Measurements from ENCODE around the gene TADA3. TPM values are rescaled to one million over a fixed set of nuclear protein-coding genes. Genes with fewer than 3 reads are reported as not detected.

TADA3 gene
- total RNA-seq, 1 donor from 2014 or later: 69.6 TPM

DNA sequence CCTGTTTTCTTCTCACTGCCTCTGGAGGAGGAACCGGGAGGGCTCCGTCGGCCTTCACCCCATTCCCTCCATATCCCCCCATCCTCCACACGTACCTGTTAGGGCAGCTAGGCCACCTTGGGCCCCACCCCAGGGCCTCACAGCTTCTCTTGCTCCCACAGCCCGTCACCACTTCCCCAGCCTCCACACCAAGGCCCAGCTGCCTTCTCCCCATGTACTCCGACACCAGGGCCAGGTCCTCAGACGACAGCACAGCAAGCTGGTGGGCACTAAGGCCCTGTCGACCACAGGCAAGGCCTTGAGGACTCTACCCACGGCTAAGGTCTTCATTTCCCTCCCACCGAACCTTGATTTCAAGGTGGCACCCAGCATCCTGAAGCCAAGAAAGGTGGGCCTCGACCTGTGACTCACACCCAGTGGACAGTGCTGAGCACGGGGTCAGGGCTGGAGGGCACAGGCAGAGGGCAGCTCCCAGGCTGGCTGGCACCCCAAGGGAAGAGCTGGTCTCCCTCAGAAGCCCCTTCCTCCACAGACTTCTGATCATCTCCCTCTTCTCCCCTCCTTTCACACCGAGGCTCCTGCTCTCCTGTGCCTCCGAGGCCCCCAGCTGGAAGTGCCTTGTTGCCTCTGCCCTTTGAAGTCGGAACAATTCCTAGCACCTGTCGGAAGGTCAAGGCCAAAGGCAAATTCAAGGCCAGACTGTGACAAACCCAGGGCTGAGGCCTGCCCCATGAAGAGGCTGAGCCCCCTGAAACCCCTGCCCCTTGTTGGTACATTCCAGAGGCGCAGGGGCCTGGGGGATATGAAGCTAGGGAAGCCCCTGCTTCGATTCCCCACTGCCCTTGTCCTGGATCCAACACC lies 42.5 kb upstream of the TADA3 start:
- DNase-seq (ENCODE audit: low spot score): no peak
- Mint-ChIP-seq H3K9me3 (ENCODE audit: low read depth) (no peaks in the 10 kb centered on the region), H3K27me3 (ENCODE audit: low read depth) (no peaks in the 10 kb centered on the region), H3K4me3 (ENCODE audit: unreplicated experiment) (no peak overlapping the region), H3K36me3 (ENCODE audit: low read depth) (peaks cover 16% of the 10 kb centered on the region), H3K4me1 (ENCODE audit: low read depth) (no peaks in the 10 kb centered on the region), H3K27ac (ENCODE audit: unreplicated experiment) (no peak overlapping the region)
- TF ChIP-seq, protein P1, sequence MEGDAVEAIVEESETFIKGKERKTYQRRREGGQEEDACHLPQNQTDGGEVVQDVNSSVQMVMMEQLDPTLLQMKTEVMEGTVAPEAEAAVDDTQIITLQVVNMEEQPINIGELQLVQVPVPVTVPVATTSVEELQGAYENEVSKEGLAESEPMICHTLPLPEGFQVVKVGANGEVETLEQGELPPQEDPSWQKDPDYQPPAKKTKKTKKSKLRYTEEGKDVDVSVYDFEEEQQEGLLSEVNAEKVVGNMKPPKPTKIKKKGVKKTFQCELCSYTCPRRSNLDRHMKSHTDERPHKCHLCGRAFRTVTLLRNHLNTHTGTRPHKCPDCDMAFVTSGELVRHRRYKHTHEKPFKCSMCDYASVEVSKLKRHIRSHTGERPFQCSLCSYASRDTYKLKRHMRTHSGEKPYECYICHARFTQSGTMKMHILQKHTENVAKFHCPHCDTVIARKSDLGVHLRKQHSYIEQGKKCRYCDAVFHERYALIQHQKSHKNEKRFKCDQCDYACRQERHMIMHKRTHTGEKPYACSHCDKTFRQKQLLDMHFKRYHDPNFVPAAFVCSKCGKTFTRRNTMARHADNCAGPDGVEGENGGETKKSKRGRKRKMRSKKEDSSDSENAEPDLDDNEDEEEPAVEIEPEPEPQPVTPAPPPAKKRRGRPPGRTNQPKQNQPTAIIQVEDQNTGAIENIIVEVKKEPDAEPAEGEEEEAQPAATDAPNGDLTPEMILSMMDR (IDR thresholded peaks at IDR 0.05): no peak

- no peaks in the 10 kb centered on the region for H3K27me3 Mint-ChIP-seq (ENCODE audit: low read depth)
- H3K4me1 Mint-ChIP-seq (ENCODE audit: low read depth): no peaks in the 10 kb centered on the region
- peaks cover 17% of the 10 kb centered on the region for H3K36me3 Mint-ChIP-seq (ENCODE audit: low read depth)
- no peak overlapping the region for H3K27ac Mint-ChIP-seq (ENCODE audit: unreplicated experiment)
- H3K4me3 Mint-ChIP-seq (ENCODE audit: unreplicated experiment): no peak overlapping the region
- no peaks in the 10 kb centered on the region for H3K9me3 Mint-ChIP-seq (ENCODE audit: low read depth)
- TF ChIP-seq, protein P1 (IDR thresholded peaks at IDR 0.05): no peak
- DNase-seq (ENCODE audit: low spot score): peak; percentile 79
These were observed 40.8 kb upstream of the TADA3 start for GRCh38 chr3:9833078-9833477.

- H3K27ac Mint-ChIP-seq (ENCODE audit: unreplicated experiment): no peak overlapping the region
- H3K36me3 Mint-ChIP-seq (ENCODE audit: low read depth): peaks cover 15% of the 10 kb centered on the region
These were observed 39.0 kb upstream of the TADA3 start for GRCh38 chr3:9831253-9831652.

DNA sequence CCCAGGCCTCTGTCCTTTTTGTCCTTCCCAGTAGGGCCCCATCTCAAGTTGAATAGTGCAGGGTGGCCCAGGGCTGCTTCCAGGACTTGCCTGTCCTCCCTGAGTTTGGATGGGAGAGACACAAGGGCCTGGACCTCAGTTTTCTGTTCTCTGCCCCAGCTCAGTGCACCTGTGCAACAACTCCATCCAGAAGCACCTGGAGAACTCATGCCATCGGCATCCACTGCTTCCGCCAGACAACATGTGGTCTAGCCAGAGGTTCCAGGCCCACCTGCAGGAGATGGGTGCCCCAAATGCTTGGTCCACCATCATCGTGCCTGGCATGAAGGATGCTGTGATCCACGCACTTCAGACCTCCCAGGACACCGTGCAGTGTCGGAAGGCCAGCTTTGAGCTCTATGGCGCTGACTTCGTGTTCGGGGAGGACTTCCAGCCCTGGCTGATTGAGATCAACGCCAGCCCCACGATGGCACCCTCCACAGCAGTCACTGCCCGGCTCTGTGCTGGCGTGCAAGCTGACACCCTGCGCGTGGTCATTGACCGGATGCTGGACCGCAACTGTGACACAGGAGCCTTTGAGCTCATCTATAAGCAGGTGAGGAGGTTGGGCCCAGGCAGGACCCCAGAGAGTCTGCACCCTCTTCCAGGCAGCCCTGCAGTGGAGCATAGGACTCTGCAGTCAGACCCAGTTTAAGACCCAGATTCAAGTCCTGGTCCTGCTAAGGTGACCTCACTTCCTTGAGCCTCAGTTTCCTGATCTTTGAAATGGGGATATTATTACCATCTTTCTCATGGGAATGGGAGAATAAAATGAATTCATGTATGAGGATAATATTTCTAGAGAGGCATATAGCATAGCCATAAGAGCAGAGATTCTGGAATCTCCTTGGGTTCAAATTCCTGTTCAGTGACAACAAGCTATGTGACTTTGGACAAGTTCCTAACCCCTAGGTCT lies 36.8 kb upstream of the TADA3 start:
- no peak for DNase-seq (ENCODE audit: low spot score)
- Mint-ChIP-seq H3K4me3 (ENCODE audit: unreplicated experiment) (no peak overlapping the region), H3K9me3 (ENCODE audit: low read depth) (no peaks in the 10 kb centered on the region), H3K4me1 (ENCODE audit: low read depth) (no peaks in the 10 kb centered on the region), H3K27ac (ENCODE audit: unreplicated experiment) (no peak overlapping the region), H3K36me3 (ENCODE audit: low read depth) (peaks cover 8% of the 10 kb centered on the region), H3K27me3 (ENCODE audit: low read depth) (no peaks in the 10 kb centered on the region)
- TF ChIP-seq, protein P1 (IDR thresholded peaks at IDR 0.05): no peak

More at GRCh38 chr3:9831253-9831652, 39.0 kb upstream of the TADA3 start:
- Mint-ChIP-seq H3K4me3 (ENCODE audit: unreplicated experiment) (no peak overlapping the region), H3K4me1 (ENCODE audit: low read depth) (no peaks in the 10 kb centered on the region), H3K27me3 (ENCODE audit: low read depth) (no peaks in the 10 kb centered on the region), H3K9me3 (ENCODE audit: low read depth) (no peaks in the 10 kb centered on the region)
- TF ChIP-seq, protein P1 (IDR thresholded peaks at IDR 0.05): no peak
- DNase-seq (ENCODE audit: low spot score): no peak
